Iris pigment epithelial cell (primary cell): ENCODE results near the gene SYPL2.

Experiments used
- DNase-seq: peaks from one replicate; pipeline ENCODE4 v3.0.0-alpha.2; 2011; ENCODE audit warnings: low read depth

SYPL2 gene

GRCh38 chr1:109516872-109517271, 50.5 kb downstream of the SYPL2 start:
- no peak for DNase-seq

GRCh38 chr1:109517337-109517736, 51.0 kb downstream of the SYPL2 start:
- DNase-seq = no peak

GRCh38 chr1:109521002-109521951, 54.9 kb downstream of the SYPL2 start:
- no peak for DNase-seq

- no peak for DNase-seq
Observed at GRCh38 chr1:109522026-109522425, 55.7 kb downstream of the SYPL2 start.

GRCh38 chr1:109523706-109524105, 57.4 kb downstream of the SYPL2 start:
- DNase-seq = no peak

- DNase-seq = no peak
Observed at GRCh38 chr1:109527098-109527811, 60.9 kb downstream of the SYPL2 start.

- no peak for DNase-seq
Observed at GRCh38 chr1:109527846-109528695, 61.7 kb downstream of the SYPL2 start.

GRCh38 chr1:109528712-109529111, 62.4 kb downstream of the SYPL2 start:
- no peak for DNase-seq

GRCh38 chr1:109529881-109530456, 63.6 kb downstream of the SYPL2 start:
- DNase-seq = no peak

- no peak for DNase-seq
Observed at GRCh38 chr1:109530457-109531087, 64.2 kb downstream of the SYPL2 start.

GRCh38 chr1:109531380-109531779, 65.0 kb downstream of the SYPL2 start:
- no peak for DNase-seq
